ENCODE results near the gene COA3. TPM values are rescaled to one million over a fixed set of nuclear protein-coding genes. Genes with fewer than 3 reads are reported as not detected.

The COA3 gene
- total RNA-seq, 4 donors from 2014 or later: 128 to 400 (median 171) TPM

DNA sequence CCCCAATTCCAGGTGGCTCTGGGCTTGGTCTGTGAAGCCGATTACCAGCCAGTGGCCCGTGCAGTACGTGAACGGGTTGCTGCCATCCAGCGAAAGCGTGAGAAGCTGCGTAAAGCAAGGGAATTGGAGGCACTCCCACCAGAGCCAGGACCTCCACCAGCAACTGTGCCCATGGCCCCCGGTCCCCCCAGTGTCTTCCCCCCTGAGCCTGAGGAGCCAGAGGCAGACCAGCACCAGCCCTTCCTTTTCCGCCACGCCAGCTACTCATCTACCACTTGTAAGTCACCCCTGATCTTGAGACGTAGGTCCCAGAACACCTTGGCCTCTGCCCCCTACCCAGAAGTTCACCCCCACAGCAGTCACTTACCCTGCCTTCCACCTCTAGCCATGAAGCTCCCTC lies 11.2 kb downstream of the COA3 start:
- Histone ChIP-seq H3K4me3 (no peak overlapping the region), H3K27ac (no peak overlapping the region), H3K36me3 (no peaks in the 10 kb centered on the region), H3K4me1 (peaks cover 0 to 12% (median 6%) of the 10 kb centered on the region in 4 donors), H3K27me3 (peaks cover 41% of the 10 kb centered on the region), H3K9me3 (no peaks in the 10 kb centered on the region)
- TF ChIP-seq, protein P1, sequence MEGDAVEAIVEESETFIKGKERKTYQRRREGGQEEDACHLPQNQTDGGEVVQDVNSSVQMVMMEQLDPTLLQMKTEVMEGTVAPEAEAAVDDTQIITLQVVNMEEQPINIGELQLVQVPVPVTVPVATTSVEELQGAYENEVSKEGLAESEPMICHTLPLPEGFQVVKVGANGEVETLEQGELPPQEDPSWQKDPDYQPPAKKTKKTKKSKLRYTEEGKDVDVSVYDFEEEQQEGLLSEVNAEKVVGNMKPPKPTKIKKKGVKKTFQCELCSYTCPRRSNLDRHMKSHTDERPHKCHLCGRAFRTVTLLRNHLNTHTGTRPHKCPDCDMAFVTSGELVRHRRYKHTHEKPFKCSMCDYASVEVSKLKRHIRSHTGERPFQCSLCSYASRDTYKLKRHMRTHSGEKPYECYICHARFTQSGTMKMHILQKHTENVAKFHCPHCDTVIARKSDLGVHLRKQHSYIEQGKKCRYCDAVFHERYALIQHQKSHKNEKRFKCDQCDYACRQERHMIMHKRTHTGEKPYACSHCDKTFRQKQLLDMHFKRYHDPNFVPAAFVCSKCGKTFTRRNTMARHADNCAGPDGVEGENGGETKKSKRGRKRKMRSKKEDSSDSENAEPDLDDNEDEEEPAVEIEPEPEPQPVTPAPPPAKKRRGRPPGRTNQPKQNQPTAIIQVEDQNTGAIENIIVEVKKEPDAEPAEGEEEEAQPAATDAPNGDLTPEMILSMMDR (IDR thresholded peaks at IDR 0.05): no peak
- TF ChIP-seq POLR2A (IDR thresholded peaks at IDR 0.05): no peak
- no peak for TF ChIP-seq EP300 (IDR thresholded peaks at IDR 0.05; ENCODE audit: low read depth)
- TF ChIP-seq POLR2AphosphoS5 (IDR thresholded peaks at IDR 0.05): no peak
- no peak for DNase-seq
- in situ Hi-C loops (cut with MboI; ENCODE audit: low pct_ligation_motif_present in 1 of 4, low pct_unique_long_range_greater_than_20kb in 1 of 4, low sequenced_read_pairs in 3 of 4): no loop called here
- intact Hi-C loops (cut with DNase I; ENCODE audit: low total_unique reads): no loop called here
- 90% methylated on average over 10 of the region's 11 CpGs; no CpG with 5 or more reads in 1 of the 2 donors for WGBS, 2 donors (ENCODE audit: low coverage in 1 of 2)

DNA sequence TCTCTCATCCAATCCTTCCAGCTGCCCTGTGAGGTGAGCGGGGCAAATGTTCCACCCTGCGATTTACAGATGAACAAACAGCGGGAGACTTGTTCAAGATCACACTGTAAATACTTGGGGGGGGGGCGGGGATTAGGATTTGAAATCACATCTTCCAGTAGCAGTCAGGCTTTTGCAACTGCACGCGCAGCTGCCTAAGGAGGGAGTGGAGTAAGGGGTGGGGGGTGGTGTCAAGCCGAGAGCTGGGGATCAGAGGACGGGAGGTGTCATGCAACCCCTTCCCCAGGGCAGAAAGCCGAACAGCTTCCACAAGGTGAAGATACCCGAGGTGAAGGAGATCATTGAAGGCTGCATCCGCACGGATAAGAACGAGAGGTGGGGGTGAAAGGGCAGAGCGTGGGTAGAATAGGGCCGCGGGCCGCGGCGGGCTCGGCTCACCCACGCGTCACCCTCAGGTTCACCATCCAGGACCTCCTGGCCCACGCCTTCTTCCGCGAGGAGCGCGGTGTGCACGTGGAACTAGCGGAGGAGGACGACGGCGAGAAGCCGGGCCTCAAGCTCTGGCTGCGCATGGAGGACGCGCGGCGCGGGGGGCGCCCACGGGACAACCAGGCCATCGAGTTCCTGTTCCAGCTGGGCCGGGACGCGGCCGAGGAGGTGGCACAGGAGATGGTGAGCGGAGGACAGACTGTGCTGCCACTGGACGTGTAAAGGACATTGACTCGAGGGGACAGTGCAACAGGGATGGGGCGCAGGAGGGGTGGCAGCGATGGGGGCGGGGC lies 13.5 kb downstream of the COA3 start:
- in situ Hi-C loops (cut with MboI; ENCODE audit: low pct_ligation_motif_present in 1 of 4, low pct_unique_long_range_greater_than_20kb in 1 of 4, low sequenced_read_pairs in 3 of 4) (no loop called here), intact Hi-C loops (cut with DNase I; ENCODE audit: low total_unique reads) (no loop called here)
- H3K4me3 ChIP-seq: no peak overlapping the region
- H3K4me1 ChIP-seq: peaks cover 0 to 28% (median 18%) of the 10 kb centered on the region in 4 donors
- no peak for DNase-seq
- TF ChIP-seq POLR2AphosphoS5 (IDR thresholded peaks at IDR 0.05) (no peak), EP300 (IDR thresholded peaks at IDR 0.05; ENCODE audit: low read depth) (no peak)
- TF ChIP-seq, protein P1 (IDR thresholded peaks at IDR 0.05): no peak
- 40 to 67% methylated on average over 2 to 52 of the region's 52 CpGs for WGBS, 2 donors (ENCODE audit: low coverage in 1 of 2)
- no peaks in the 10 kb centered on the region for H3K36me3 ChIP-seq
- H3K9me3 ChIP-seq: no peaks in the 10 kb centered on the region
- no peak overlapping the region for H3K27ac ChIP-seq
- H3K27me3 ChIP-seq: peaks cover 62% of the 10 kb centered on the region

DNA sequence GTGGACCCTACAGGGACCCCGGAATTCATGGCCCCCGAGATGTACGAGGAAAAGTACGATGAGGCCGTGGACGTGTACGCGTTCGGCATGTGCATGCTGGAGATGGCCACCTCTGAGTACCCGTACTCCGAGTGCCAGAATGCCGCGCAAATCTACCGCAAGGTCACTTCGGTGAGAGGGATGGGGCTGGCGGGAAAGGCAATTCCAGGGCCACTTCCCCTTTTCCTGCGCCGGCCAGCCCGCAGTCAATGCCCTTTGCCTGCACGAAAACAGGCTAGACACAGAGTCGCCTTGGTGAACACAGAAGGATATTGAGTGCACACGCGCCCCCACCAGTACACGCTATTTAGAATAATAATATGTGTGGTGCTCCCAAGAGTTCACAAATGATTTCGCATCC lies 14.1 kb downstream of the COA3 start:
- Histone ChIP-seq H3K27ac (no peak overlapping the region), H3K36me3 (no peaks in the 10 kb centered on the region), H3K4me3 (no peak overlapping the region), H3K4me1 (peaks cover 0 to 34% (median 23%) of the 10 kb centered on the region in 4 donors), H3K9me3 (no peaks in the 10 kb centered on the region), H3K27me3 (peaks cover 62% of the 10 kb centered on the region)
- intact Hi-C loops (cut with DNase I; ENCODE audit: low total_unique reads): no loop called here
- DNase-seq: no peak
- in situ Hi-C loops (cut with MboI; ENCODE audit: low pct_ligation_motif_present in 1 of 4, low pct_unique_long_range_greater_than_20kb in 1 of 4, low sequenced_read_pairs in 3 of 4): no loop called here
- TF ChIP-seq POLR2A (IDR thresholded peaks at IDR 0.05) (no peak), POLR2AphosphoS5 (IDR thresholded peaks at IDR 0.05) (no peak), EP300 (IDR thresholded peaks at IDR 0.05; ENCODE audit: low read depth) (no peak)
- TF ChIP-seq, protein P1 (IDR thresholded peaks at IDR 0.05): no peak
- 70% methylated on average over 25 of the region's 25 CpGs; no CpG with 5 or more reads in 1 of the 2 donors for WGBS, 2 donors (ENCODE audit: low coverage in 1 of 2)

DNA sequence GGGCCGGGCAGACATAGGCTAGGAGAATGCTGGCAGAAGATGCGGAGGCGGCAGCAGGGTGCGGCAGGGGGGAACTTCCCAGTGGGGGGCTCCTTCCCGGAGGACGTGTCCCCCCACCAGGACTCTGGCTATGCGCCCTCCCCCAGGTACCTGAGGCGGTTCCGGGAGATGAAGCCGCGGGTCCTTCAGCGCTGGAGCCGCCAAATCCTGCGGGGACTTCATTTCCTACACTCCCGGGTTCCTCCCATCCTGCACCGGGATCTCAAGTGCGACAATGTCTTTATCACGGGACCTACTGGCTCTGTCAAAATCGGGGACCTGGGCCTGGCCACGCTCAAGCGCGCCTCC lies 14.7 kb downstream of the COA3 start:
- 50% methylated on average over 22 of the region's 22 CpGs; no CpG with 5 or more reads in 1 of the 2 donors for WGBS, 2 donors (ENCODE audit: low coverage in 1 of 2)
- no peaks in the 10 kb centered on the region for H3K9me3 ChIP-seq
- in situ Hi-C loops (cut with MboI; ENCODE audit: low pct_ligation_motif_present in 1 of 4, low pct_unique_long_range_greater_than_20kb in 1 of 4, low sequenced_read_pairs in 3 of 4): no loop called here
- no peak overlapping the region for H3K27ac ChIP-seq
- H3K36me3 ChIP-seq: peaks cover 0 to 3% (median 0%) of the 10 kb centered on the region in 4 donors
- no peak for DNase-seq
- no peak overlapping the region for H3K4me3 ChIP-seq
- H3K27me3 ChIP-seq: peaks cover 62% of the 10 kb centered on the region
- no peak for TF ChIP-seq EP300 (IDR thresholded peaks at IDR 0.05; ENCODE audit: low read depth)
- TF ChIP-seq POLR2AphosphoS5 (IDR thresholded peaks at IDR 0.05): no peak
- no peak for TF ChIP-seq POLR2A (IDR thresholded peaks at IDR 0.05)
- TF ChIP-seq, protein P1 (IDR thresholded peaks at IDR 0.05): no peak
- intact Hi-C loops (cut with DNase I; ENCODE audit: low total_unique reads): no loop called here
- peaks cover 0 to 39% (median 29%) of the 10 kb centered on the region in 4 donors for H3K4me1 ChIP-seq
